ENCODE data around the gene RCBTB1. TPM values are rescaled to one million over a fixed set of nuclear protein-coding genes. Genes with fewer than 3 reads are reported as not detected.
A peak's percentile ranks its signal among the peaks of the same experiment; 100 is the strongest.
"Not testable (repeated sequence)": the region's sequence is repeated elsewhere in the genome, so short reads cannot be mapped to it uniquely, and the experiment has no call there.

The RCBTB1 gene
- total and polyA plus RNA-seq, 7 experiments from 2014 or later: 8.1 to 22.2 (median 19.9) TPM

DNA sequence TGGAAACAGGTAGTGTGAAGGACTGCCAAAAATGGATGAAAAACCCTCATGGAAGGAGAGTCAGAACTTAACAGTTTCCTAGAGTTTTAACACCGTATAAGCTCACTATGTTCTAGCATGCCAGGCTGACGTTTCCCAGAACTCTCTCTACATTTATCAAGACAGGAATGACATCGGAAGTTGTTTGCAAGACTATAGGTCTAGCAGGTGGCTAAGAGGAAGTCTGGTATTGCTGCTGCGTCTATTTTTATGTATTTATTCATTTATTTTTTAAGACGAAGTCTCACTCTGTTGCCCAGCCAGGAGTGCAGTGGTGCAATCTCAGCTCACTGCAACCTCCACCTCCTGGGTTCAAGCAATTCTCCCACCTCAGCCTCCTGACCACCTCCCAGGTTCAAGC, 22.4 kb upstream of the RCBTB1 start:
- Mint-ChIP-seq H3K36me3 (peaks cover 0 to 3% (median 0%) of the 10 kb centered on the region in 5 donors), H3K27ac (no peak overlapping the region), H3K27me3 (peaks cover 0 to 9% (median 0%) of the 10 kb centered on the region in 5 donors), H3K4me3 (no peak overlapping the region), H3K4me1 (peaks cover 0 to 7% (median 4%) of the 10 kb centered on the region in 7 donors), H3K9me3 (peaks cover 0 to 16% (median 4%) of the 10 kb centered on the region in 11 donors)
- no peaks in the 10 kb centered on the region for H3K36me3 ChIP-seq (ENCODE audit: control insufficient read depth in 2 of 3, insufficient read depth in 3 of 3, low read length in 3 of 3)
- no peaks in the 10 kb centered on the region for H3K27me3 ChIP-seq (ENCODE audit: control insufficient read depth in 2 of 2, insufficient read depth in 2 of 2, low read length in 2 of 2)
- intact Hi-C loops (cut with micrococcal nuclease): loop anchor here (1.0 to 5.0 kb wide), 12 partner anchors 22 to 1010 kb away; partner anchors contain the start of genes CAB39L (in 2 of the 2), RCBTB1 (in 2 of the 2), SETDB2 (in 2 of the 2) and PHF11 (in 1 of the 2)
- ATAC-seq (no peak), DNase-seq (no peak)
- CTCF ChIA-PET: interaction anchor here (0.6 to 1.1 kb wide), 4 partner anchors 28 to 359 kb away, joined by 3 read pairs; no protein-coding TSS in a partner anchor
- no peaks in the 10 kb centered on the region for H3K9me3 ChIP-seq (ENCODE audit: control insufficient read depth in 2 of 3, low read length in 3 of 3)
- no peak overlapping the region for H3K4me3 ChIP-seq (ENCODE audit: low read length)
- no peaks in the 10 kb centered on the region for H3K4me1 ChIP-seq (ENCODE audit: control insufficient read depth in 2 of 2, insufficient read depth in 2 of 2, low read length in 2 of 2)
- H3K27ac ChIP-seq (ENCODE audit: low read depth, low read length): no peak overlapping the region
- POLR2A ChIA-PET: no interaction called here

DNA sequence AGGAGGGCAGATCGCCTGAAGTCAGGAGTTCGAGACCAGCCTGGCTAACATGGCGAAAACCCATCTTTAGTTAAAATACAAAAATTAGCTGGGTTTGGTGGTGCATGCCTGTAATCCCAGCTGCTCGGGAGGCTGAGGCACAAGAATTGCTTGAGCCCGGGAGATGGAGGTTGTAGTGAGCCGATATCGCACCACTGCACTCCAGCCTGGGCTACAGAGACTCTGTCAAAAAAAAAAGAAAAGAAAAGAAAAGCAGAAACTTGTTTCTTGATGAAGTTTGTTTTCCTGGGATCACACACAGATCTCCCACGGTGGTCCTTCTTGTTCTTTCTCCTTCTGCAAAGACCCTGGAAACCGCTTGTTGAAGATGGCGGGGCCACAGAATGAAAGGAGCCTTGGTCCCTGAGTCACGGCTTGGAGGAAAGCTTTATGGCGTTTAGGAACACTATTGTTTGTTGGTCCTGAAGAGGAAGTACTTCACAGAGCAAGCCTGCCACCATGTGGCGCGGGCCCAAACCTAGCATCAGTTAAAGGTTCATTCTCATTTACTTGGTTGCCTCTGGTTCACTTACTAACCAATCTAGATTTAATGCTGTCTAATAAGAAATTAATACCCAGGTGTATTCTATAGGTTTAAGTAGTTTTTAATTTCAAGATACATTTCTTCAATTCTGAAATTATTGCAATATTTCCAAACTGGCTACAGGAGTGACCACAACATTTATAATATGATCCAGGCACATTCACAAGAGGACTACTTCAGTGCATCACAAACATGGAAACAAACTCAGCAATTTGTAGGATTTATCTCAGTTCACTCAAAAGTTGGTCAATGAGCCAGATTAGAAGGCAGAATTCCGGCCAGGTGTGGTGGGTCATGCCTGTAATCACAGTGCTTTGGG, 21.6 kb upstream of the RCBTB1 start:
- intact Hi-C loops (cut with micrococcal nuclease): loop anchor here (1.0 to 5.0 kb wide), 12 partner anchors 22 to 1010 kb away; partner anchors contain the start of genes CAB39L (in 2 of the 2), RCBTB1 (in 2 of the 2), SETDB2 (in 2 of the 2) and PHF11 (in 1 of the 2)
- H3K9me3 Mint-ChIP-seq: peaks cover 0 to 10% (median under 1%) of the 10 kb centered on the region in 11 donors
- Histone ChIP-seq H3K27me3 (ENCODE audit: control insufficient read depth in 2 of 2, insufficient read depth in 2 of 2, low read length in 2 of 2) (no peaks in the 10 kb centered on the region), H3K4me1 (ENCODE audit: control insufficient read depth in 2 of 2, insufficient read depth in 2 of 2, low read length in 2 of 2) (no peaks in the 10 kb centered on the region), H3K36me3 (ENCODE audit: control insufficient read depth in 2 of 3, insufficient read depth in 3 of 3, low read length in 3 of 3) (no peaks in the 10 kb centered on the region), H3K9me3 (ENCODE audit: control insufficient read depth in 2 of 3, low read length in 3 of 3) (no peaks in the 10 kb centered on the region), H3K4me3 (ENCODE audit: low read length) (peak overlapping the region; percentile 49), H3K27ac (ENCODE audit: low read depth, low read length) (no peak overlapping the region)
- peaks cover 0 to 5% (median 0%) of the 10 kb centered on the region in 5 donors for H3K27me3 Mint-ChIP-seq
- H3K36me3 Mint-ChIP-seq: peaks cover 0 to 3% (median 0%) of the 10 kb centered on the region in 5 donors
- DNase-seq: peak; percentile 57 to 80 (median 72)
- peak overlapping the region in 8 of 9 donors; percentile 43 to 91 (median 75) for H3K27ac Mint-ChIP-seq
- H3K4me3 Mint-ChIP-seq: peak overlapping the region; percentile 62 to 92 (median 87)
- peaks cover 0 to 7% (median 4%) of the 10 kb centered on the region in 7 donors for H3K4me1 Mint-ChIP-seq
- ATAC-seq: peak; percentile 98
- CTCF ChIA-PET: interaction anchor here (0.6 to 2.7 kb wide), 13 partner anchors 10 to 586 kb away, joined by 3 to 11 read pairs (median 4); partner anchors contain the start of genes CDADC1 and PHF11
- POLR2A ChIA-PET: interaction anchor here (0.6 to 0.7 kb wide), 3 partner anchors 18 to 312 kb away, joined by 3 to 4 read pairs (median 3); partner anchors contain the start of gene SETDB2

DNA sequence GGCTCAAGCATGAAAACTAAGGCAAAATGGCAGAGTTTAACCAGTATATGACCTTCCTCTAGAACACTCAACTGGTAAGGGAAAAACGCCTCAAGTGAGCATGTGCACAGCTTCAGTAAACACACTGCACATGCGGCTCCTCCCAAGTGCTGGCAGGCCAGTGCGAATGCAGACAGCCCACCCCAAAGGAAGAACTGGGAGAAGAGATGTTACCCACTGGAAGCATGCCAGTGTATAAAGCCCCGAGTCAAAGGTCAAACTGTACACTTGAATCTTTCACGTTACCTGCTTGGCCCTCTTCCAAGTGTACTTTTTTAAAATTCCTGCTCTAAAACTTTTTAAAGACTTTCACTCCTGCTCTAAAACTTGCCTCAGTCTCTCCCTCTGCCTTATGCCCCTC, 19.2 kb upstream of the RCBTB1 start:
- Histone ChIP-seq H3K4me3 (ENCODE audit: low read length) (no peak overlapping the region), H3K9me3 (ENCODE audit: control insufficient read depth in 2 of 3, low read length in 3 of 3) (no peaks in the 10 kb centered on the region), H3K36me3 (ENCODE audit: control insufficient read depth in 2 of 3, insufficient read depth in 3 of 3, low read length in 3 of 3) (no peaks in the 10 kb centered on the region), H3K27me3 (ENCODE audit: control insufficient read depth in 2 of 2, insufficient read depth in 2 of 2, low read length in 2 of 2) (no peaks in the 10 kb centered on the region), H3K4me1 (ENCODE audit: control insufficient read depth in 2 of 2, insufficient read depth in 2 of 2, low read length in 2 of 2) (no peaks in the 10 kb centered on the region), H3K27ac (ENCODE audit: low read depth, low read length) (no peak overlapping the region)
- DNase-seq: no peak
- ATAC-seq: no peak
- Mint-ChIP-seq H3K36me3 (no peaks in the 10 kb centered on the region), H3K4me1 (peaks cover 0 to 7% (median 4%) of the 10 kb centered on the region in 7 donors), H3K9me3 (no peaks in the 10 kb centered on the region), H3K4me3 (no peak overlapping the region), H3K27ac (peak overlapping the region in 1 of 9 donors; percentile 21), H3K27me3 (no peaks in the 10 kb centered on the region)
- CTCF ChIA-PET: interaction anchor here (0.6 to 2.7 kb wide), 3 partner anchors 189 to 304 kb away, joined by 3 to 11 read pairs (median 4); no protein-coding TSS in a partner anchor
- POLR2A ChIA-PET: interaction anchor here (0.9 to 1.4 kb wide), 3 partner anchors 111 to 304 kb away, joined by 3 read pairs; partner anchors contain the start of genes CAB39L and SETDB2
- intact Hi-C loops (cut with micrococcal nuclease): no loop called here

DNA sequence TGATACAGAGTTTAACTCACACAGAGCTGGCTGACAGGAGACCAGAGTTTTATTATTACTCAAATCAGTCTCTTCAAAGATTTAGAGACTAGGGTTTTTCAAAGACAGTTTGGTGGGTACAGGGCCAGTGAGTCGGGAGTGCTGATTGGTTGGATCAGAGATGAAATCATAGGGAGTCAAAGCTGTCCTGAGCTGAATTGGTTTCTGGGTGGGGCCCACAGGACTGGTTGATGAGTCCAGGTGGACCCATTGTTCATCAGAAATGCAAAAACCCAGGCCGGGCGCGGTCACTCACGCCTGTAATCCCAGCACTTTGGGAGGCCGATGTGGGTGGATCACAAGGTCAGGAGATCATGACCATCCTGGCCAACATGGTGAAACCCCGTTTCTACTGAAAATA, 17.3 kb upstream of the RCBTB1 start:
- intact Hi-C loops (cut with micrococcal nuclease); H3K27me3 ChIP-seq (ENCODE audit: control insufficient read depth in 2 of 2, insufficient read depth in 2 of 2, low read length in 2 of 2); H3K4me3 ChIP-seq (ENCODE audit: low read length); ATAC-seq; H3K4me1 Mint-ChIP-seq; H3K36me3 ChIP-seq (ENCODE audit: control insufficient read depth in 2 of 3, insufficient read depth in 3 of 3, low read length in 3 of 3); DNase-seq; POLR2A ChIA-PET; H3K9me3 Mint-ChIP-seq; H3K27ac ChIP-seq (ENCODE audit: low read depth, low read length); H3K36me3 Mint-ChIP-seq; H3K27me3 Mint-ChIP-seq; H3K4me3 Mint-ChIP-seq; H3K4me1 ChIP-seq (ENCODE audit: control insufficient read depth in 2 of 2, insufficient read depth in 2 of 2, low read length in 2 of 2); H3K9me3 ChIP-seq (ENCODE audit: control insufficient read depth in 2 of 3, low read length in 3 of 3): not testable (repeated sequence)
- CTCF ChIA-PET: interaction anchor here (0.6 to 1.0 kb wide), 2 partner anchors 14 to 302 kb away, joined by 3 to 6 read pairs; no protein-coding TSS in a partner anchor
- peak overlapping the region in 1 of 9 donors; percentile 52 for H3K27ac Mint-ChIP-seq

DNA sequence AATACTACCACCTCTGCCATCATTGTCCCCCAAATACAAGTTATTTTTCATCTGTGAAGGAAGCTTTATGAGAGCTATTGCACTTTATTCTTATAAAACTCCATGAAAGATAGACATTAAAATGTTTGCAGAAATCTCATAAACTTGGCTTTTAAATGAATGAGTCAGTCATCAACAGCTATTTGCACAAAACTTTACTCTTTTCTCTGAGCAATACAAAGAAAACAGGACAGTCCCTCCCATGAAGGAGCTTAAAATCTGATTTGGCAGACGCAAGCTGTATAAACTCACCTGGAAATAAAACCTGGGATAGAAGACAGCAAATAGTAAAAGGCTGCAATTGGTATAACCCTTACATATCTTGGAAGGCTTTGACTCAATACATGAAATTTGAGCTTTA, 16.6 kb upstream of the RCBTB1 start:
- H3K27me3 Mint-ChIP-seq: peaks cover 0 to 4% (median 0%) of the 10 kb centered on the region in 5 donors
- no peak overlapping the region for H3K27ac ChIP-seq (ENCODE audit: low read depth, low read length)

DNA sequence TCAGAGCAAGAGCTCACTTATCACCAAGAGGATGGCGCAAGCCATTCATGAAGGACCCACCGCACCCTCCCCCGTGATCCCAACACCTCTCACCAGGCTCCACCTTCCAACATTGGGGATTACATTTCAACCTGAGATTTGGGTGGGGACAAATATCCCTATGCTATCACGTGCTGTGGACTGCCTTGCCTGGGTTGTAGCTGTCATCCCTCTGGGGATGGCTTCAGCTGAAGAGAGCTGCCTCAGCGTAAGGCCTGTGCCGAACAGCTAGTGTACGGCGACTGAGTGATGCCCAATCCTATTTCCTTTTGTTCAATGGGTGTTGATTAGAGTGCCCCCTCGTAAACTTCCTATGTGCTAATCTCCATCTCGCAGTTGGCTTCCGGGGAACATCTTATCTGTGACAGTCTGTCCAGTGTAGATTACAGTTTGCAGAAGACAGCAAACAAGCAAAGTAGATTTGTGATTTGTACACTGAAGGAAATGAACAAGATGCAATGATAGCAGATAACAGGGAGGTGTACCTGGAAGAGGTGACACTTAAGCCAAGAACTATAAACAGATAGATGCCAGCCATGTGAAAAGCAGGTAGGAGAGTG, 11.8 kb upstream of the RCBTB1 start:
- Mint-ChIP-seq H3K27ac (no peak overlapping the region), H3K36me3 (peaks cover 0 to 3% (median 0%) of the 10 kb centered on the region in 5 donors), H3K9me3 (no peaks in the 10 kb centered on the region), H3K4me3 (no peak overlapping the region), H3K27me3 (peaks cover 0 to 4% (median 0%) of the 10 kb centered on the region in 5 donors), H3K4me1 (peaks cover 0 to 2% (median 0%) of the 10 kb centered on the region in 7 donors)
- H3K4me1 ChIP-seq (ENCODE audit: control insufficient read depth in 2 of 2, insufficient read depth in 2 of 2, low read length in 2 of 2): no peaks in the 10 kb centered on the region
- no peak overlapping the region for H3K4me3 ChIP-seq (ENCODE audit: low read length)
- ChIA-PET POLR2A (no interaction called here), CTCF (interaction anchor here (0.7 to 1.7 kb wide), 2 partner anchors 9 to 57 kb away, joined by 3 to 6 read pairs; no protein-coding TSS in a partner anchor)
- intact Hi-C loops (cut with micrococcal nuclease): no loop called here
- H3K36me3 ChIP-seq (ENCODE audit: control insufficient read depth in 2 of 3, insufficient read depth in 3 of 3, low read length in 3 of 3): no peaks in the 10 kb centered on the region
- H3K9me3 ChIP-seq (ENCODE audit: control insufficient read depth in 2 of 3, low read length in 3 of 3): no peaks in the 10 kb centered on the region
- no peak overlapping the region for H3K27ac ChIP-seq (ENCODE audit: low read depth, low read length)
- H3K27me3 ChIP-seq (ENCODE audit: control insufficient read depth in 2 of 2, insufficient read depth in 2 of 2, low read length in 2 of 2): no peaks in the 10 kb centered on the region
- ATAC-seq: peak; percentile 42
- DNase-seq: no peak

More for the DNA sequence above, 16.6 kb upstream of the RCBTB1 start:
- no peak overlapping the region for H3K4me3 ChIP-seq (ENCODE audit: low read length)
- H3K36me3 ChIP-seq (ENCODE audit: control insufficient read depth in 2 of 3, insufficient read depth in 3 of 3, low read length in 3 of 3): no peaks in the 10 kb centered on the region
- H3K36me3 Mint-ChIP-seq: peaks cover 0 to 3% (median 0%) of the 10 kb centered on the region in 5 donors
- intact Hi-C loops (cut with micrococcal nuclease): no loop called here
- ChIA-PET POLR2A (interaction anchor here (0.6 kb wide), 1 partner anchor 502 kb away, joined by 3 read pairs; no protein-coding TSS in a partner anchor), CTCF (interaction anchor here (0.6 to 1.0 kb wide), 2 partner anchors 302 kb away, joined by 3 read pairs; no protein-coding TSS in a partner anchor)
- DNase-seq: no peak
- no peak overlapping the region for H3K27ac Mint-ChIP-seq
- no peaks in the 10 kb centered on the region for H3K9me3 Mint-ChIP-seq
- no peaks in the 10 kb centered on the region for H3K9me3 ChIP-seq (ENCODE audit: control insufficient read depth in 2 of 3, low read length in 3 of 3)
- peaks cover 0 to 7% (median 2%) of the 10 kb centered on the region in 7 donors for H3K4me1 Mint-ChIP-seq
- no peaks in the 10 kb centered on the region for H3K4me1 ChIP-seq (ENCODE audit: control insufficient read depth in 2 of 2, insufficient read depth in 2 of 2, low read length in 2 of 2)
- H3K4me3 Mint-ChIP-seq: no peak overlapping the region
- no peaks in the 10 kb centered on the region for H3K27me3 ChIP-seq (ENCODE audit: control insufficient read depth in 2 of 2, insufficient read depth in 2 of 2, low read length in 2 of 2)
- no peak for ATAC-seq

Data from naive thymus-derived CD4-positive, alpha-beta T cell (primary cell).